ENCODE results near the gene PDE3B. TPM values are rescaled to one million over a fixed set of nuclear protein-coding genes. Genes with fewer than 3 reads are reported as not detected.
"Not testable (repeated sequence)": the region's sequence is repeated elsewhere in the genome, so short reads cannot be mapped to it uniquely, and the experiment has no call there.

The PDE3B gene
- total RNA-seq, 1 donor from 2014 or later, result 24.3 TPM

GRCh38 chr11:14622223-14622954 lies 21.2 kb upstream of the PDE3B start:
- Mint-ChIP-seq H3K4me1 (no peaks in the 10 kb centered on the region), H3K4me3 (no peak overlapping the region), H3K27me3 (ENCODE audit: low read depth) (no peaks in the 10 kb centered on the region), H3K9me3 (peaks cover 3% of the 10 kb centered on the region), H3K27ac (ENCODE audit: unreplicated experiment) (no peak overlapping the region), H3K36me3 (ENCODE audit: low read depth) (peaks cover 8% of the 10 kb centered on the region)
- DNase-seq (ENCODE audit: low read depth, low spot score), result no peak
- no peak for TF ChIP-seq CTCF (conservative IDR thresholded peaks at IDR 0.05)

GRCh38 chr11:14623036-14623435 lies 20.6 kb upstream of the PDE3B start:
- Mint-ChIP-seq H3K27me3 (ENCODE audit: low read depth) (no peaks in the 10 kb centered on the region), H3K4me3 (no peak overlapping the region), H3K9me3 (peaks cover 3% of the 10 kb centered on the region), H3K27ac (ENCODE audit: unreplicated experiment) (no peak overlapping the region), H3K36me3 (ENCODE audit: low read depth) (peaks cover 13% of the 10 kb centered on the region), H3K4me1 (no peaks in the 10 kb centered on the region)
- DNase-seq (ENCODE audit: low read depth, low spot score), result no peak
- TF ChIP-seq CTCF (conservative IDR thresholded peaks at IDR 0.05), result no peak

- peaks cover 13% of the 10 kb centered on the region for H3K36me3 Mint-ChIP-seq (ENCODE audit: low read depth)
- no peak for DNase-seq (ENCODE audit: low read depth, low spot score)
- no peaks in the 10 kb centered on the region for H3K27me3 Mint-ChIP-seq (ENCODE audit: low read depth)
- H3K4me1 Mint-ChIP-seq, result no peaks in the 10 kb centered on the region
- H3K4me3 Mint-ChIP-seq, result no peak overlapping the region
- no peak for TF ChIP-seq CTCF (conservative IDR thresholded peaks at IDR 0.05)
- H3K27ac Mint-ChIP-seq (ENCODE audit: unreplicated experiment), result no peak overlapping the region
- H3K9me3 Mint-ChIP-seq, result peaks cover 3% of the 10 kb centered on the region
These were observed 17.9 kb upstream of the PDE3B start for GRCh38 chr11:14625586-14626205.

GRCh38 chr11:14626650-14627049 lies 17.0 kb upstream of the PDE3B start:
- no peak for TF ChIP-seq CTCF (conservative IDR thresholded peaks at IDR 0.05)
- Mint-ChIP-seq H3K27me3 (ENCODE audit: low read depth) (no peaks in the 10 kb centered on the region), H3K4me1 (no peaks in the 10 kb centered on the region), H3K27ac (ENCODE audit: unreplicated experiment) (no peak overlapping the region), H3K9me3 (peaks cover 5% of the 10 kb centered on the region), H3K4me3 (no peak overlapping the region), H3K36me3 (ENCODE audit: low read depth) (peaks cover 15% of the 10 kb centered on the region)
- DNase-seq (ENCODE audit: low read depth, low spot score), result no peak

GRCh38 chr11:14633506-14634224 lies 9.9 kb upstream of the PDE3B start:
- H3K4me1 Mint-ChIP-seq; H3K27ac Mint-ChIP-seq (ENCODE audit: unreplicated experiment); H3K27me3 Mint-ChIP-seq (ENCODE audit: low read depth); DNase-seq (ENCODE audit: low read depth, low spot score); H3K4me3 Mint-ChIP-seq; H3K9me3 Mint-ChIP-seq: not testable (repeated sequence)
- peaks cover 18% of the 10 kb centered on the region for H3K36me3 Mint-ChIP-seq (ENCODE audit: low read depth)

GRCh38 chr11:14634813-14635212 lies 8.8 kb upstream of the PDE3B start:
- H3K36me3 Mint-ChIP-seq (ENCODE audit: low read depth), result peaks cover 18% of the 10 kb centered on the region
- DNase-seq (ENCODE audit: low read depth, low spot score), result no peak
- TF ChIP-seq CTCF (conservative IDR thresholded peaks at IDR 0.05), result no peak
- H3K27ac Mint-ChIP-seq (ENCODE audit: unreplicated experiment), result no peak overlapping the region
- H3K27me3 Mint-ChIP-seq (ENCODE audit: low read depth), result no peaks in the 10 kb centered on the region
- peaks cover 2% of the 10 kb centered on the region for H3K9me3 Mint-ChIP-seq
- H3K4me3 Mint-ChIP-seq, result no peak overlapping the region
- peaks cover 7% of the 10 kb centered on the region for H3K4me1 Mint-ChIP-seq
